ENCODE data around the gene FBLN1.

DNA sequence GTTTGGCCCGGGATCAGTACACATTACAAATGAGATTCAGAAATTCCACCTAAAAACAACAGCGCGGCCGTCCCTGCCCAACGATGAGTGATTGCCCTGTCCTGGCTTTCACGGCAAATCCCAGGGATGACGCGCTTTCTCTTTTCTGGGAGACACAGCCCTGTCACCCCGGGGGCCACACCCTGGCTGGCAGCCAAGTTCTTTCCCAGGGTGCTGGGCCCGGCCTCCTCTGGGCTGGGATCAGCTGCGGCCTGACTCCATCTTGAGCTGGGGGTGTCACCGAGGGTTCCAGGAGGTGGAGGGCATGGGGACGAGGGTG is 82.7 kb downstream of the FBLN1 start:
- TF ChIP-seq ZNF76 (CRISPR knock-in tag; IDR thresholded peaks at IDR 0.05; ENCODE audit: borderline replicate concordance) (no peak), FOXM1 (IDR thresholded peaks at IDR 0.05; ENCODE audit: low read depth) (no peak), FOXM1 (CRISPR knock-in tag; IDR thresholded peaks at IDR 0.05; ENCODE audit: low read depth) (no peak), KAT8 (IDR thresholded peaks at IDR 0.05; ENCODE audit: low read depth) (no peak), POU5F1 (IDR thresholded peaks at IDR 0.05; ENCODE audit: borderline replicate concordance, low read depth, low read length, partially characterized antibody) (no peak), ZNF143 (CRISPR knock-in tag; IDR thresholded peaks at IDR 0.05) (no peak), RB1 (IDR thresholded peaks at IDR 0.05; ENCODE audit: low read depth) (no peak), ZNF561 (CRISPR knock-in tag; conservative IDR thresholded peaks at IDR 0.05) (no peak), MXI1 (IDR thresholded peaks at IDR 0.05; ENCODE audit: low read depth, low read length) (no peak), EZH2 (IDR thresholded peaks at IDR 0.05; ENCODE audit: borderline replicate concordance, low read depth, low read length) (no peak), MYC (IDR thresholded peaks at IDR 0.05; ENCODE audit: low read depth, low read length) (no peak), MYC (CRISPR knock-in tag; IDR thresholded peaks at IDR 0.05; ENCODE audit: borderline replicate concordance, low read depth) (no peak), KDM4B (IDR thresholded peaks at IDR 0.05; ENCODE audit: borderline replicate concordance in 2 of 2, low read depth in 1 of 2) (no peak)
- TF ChIP-seq, protein P1, sequence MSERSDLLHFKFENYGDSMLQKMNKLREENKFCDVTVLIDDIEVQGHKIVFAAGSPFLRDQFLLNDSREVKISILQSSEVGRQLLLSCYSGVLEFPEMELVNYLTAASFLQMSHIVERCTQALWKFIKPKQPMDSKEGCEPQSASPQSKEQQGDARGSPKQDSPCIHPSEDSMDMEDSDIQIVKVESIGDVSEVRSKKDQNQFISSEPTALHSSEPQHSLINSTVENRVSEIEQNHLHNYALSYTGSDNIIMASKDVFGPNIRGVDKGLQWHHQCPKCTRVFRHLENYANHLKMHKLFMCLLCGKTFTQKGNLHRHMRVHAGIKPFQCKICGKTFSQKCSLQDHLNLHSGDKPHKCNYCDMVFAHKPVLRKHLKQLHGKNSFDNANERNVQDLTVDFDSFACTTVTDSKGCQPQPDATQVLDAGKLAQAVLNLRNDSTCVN (CRISPR knock-in tag; IDR thresholded peaks at IDR 0.05) = no peak

Data from K562 (cell line).